H1 (cell line): ENCODE data around the gene LY6G5C. TPM values are rescaled to one million over a fixed set of nuclear protein-coding genes. Genes with fewer than 3 reads are reported as not detected.

Source experiments
- CTCF ChIA-PET: fragments of 300-600 bp; sonication (Branson Sonifier 250); formaldehyde crosslinking; loops from one replicate; lab custom pipeline; 2021; ENCODE audit not compliant: partially characterized antibody; lab: Charles Lee
- POLR2A ChIA-PET: fragments of 300-600 bp; sonication (Branson Sonifier 250); formaldehyde crosslinking; loops from one replicate; lab custom pipeline; 2021; ENCODE audit warnings: inconsistent platforms; ENCODE audit not compliant: partially characterized antibody; lab: Charles Lee
- DNase-seq, 2 experiments: peaks; one replicate each; pipeline versions ENCODE4 v3.0.0 to v3.0.0-alpha.2; 2010 to 2022; ENCODE audit warnings: low spot score in 2 of 2, low read depth in 1 of 2, mixed read lengths in 1 of 2
- FAIRE-seq: peaks from 2 replicates; lab custom pipeline; 2011; peaks lifted over from hg19 to GRCh38; lab: Jason Lieb, UNC
- H2AFZ ChIP-seq: 2 replicates; pipeline ENCODE4 v1.8.1; 2012; ENCODE audit warnings: low read length, inconsistent platforms
- H2AK5ac ChIP-seq: 2 replicates; pipeline ENCODE4 v1.6.1; 2013; ENCODE audit warnings: low read depth, low read length
- H2BK120ac ChIP-seq: replicated peaks from 2 replicates; pipeline ENCODE3; 2013; ENCODE audit warnings: low read depth, low read length, inconsistent platforms
- H2BK12ac ChIP-seq: 2 replicates; pipeline ENCODE4 v1.6.1; 2013; ENCODE audit warnings: low read depth, low read length
- H2BK15ac ChIP-seq: 2 replicates; pipeline ENCODE4 v1.6.1; 2013; ENCODE audit warnings: low read length
- H2BK20ac ChIP-seq: 2 replicates; pipeline ENCODE4 v1.6.1; 2013; ENCODE audit warnings: low read length
- H2BK5ac ChIP-seq: 2 replicates; pipeline ENCODE4 v1.6.1; 2013; ENCODE audit warnings: low read depth, low read length
- H3K14ac ChIP-seq: 2 replicates; pipeline ENCODE4 v1.6.1; 2013; ENCODE audit warnings: inconsistent platforms; ENCODE audit not compliant: insufficient read length
- H3K18ac ChIP-seq: 2 replicates; pipeline ENCODE4 v1.6.1; 2013; ENCODE audit warnings: low read length; ENCODE audit errors: extremely low read depth
- H3K23ac ChIP-seq: 2 replicates; pipeline ENCODE4 v1.6.1; 2013; ENCODE audit warnings: inconsistent platforms; ENCODE audit not compliant: insufficient read length
- H3K23me2 ChIP-seq: 2 replicates; pipeline ENCODE4 v1.6.1; 2013; ENCODE audit warnings: low read depth, low read length
- H3K27ac ChIP-seq: 2 replicates; pipeline ENCODE4 v1.6.1; 2011; ENCODE audit warnings: low read depth, low read length, inconsistent platforms
- H3K27me3 ChIP-seq, 4 experiments: replicated peaks in 1 of 4; 1 replicate in 1 of 4; 2 replicates in 3 of 4; pipeline versions ENCODE4 v1.6.1 to v1.8.1; 2011 to 2013; ENCODE audit warnings: low read length in 3 of 4, mild to moderate bottlenecking in 3 of 4, inconsistent platforms in 2 of 4, mixed read lengths in 2 of 4, moderate library complexity in 1 of 4; ENCODE audit not compliant: control insufficient read depth in 3 of 4, insufficient read depth in 3 of 4; ENCODE audit errors: extremely low read depth in 1 of 4
- H3K36me3 ChIP-seq, 4 experiments: 2 replicates each; pipeline versions ENCODE4 v1.6.1 to v1.8.1; 2011 to 2013; ENCODE audit warnings: mild to moderate bottlenecking in 4 of 4, low read length in 3 of 4, moderate library complexity in 2 of 4, control low read depth in 1 of 4, inconsistent platforms in 1 of 4; ENCODE audit not compliant: insufficient read depth in 4 of 4, control insufficient read depth in 2 of 4
- H3K4ac ChIP-seq: replicated peaks from 2 replicates; pipeline ENCODE3; 2013; ENCODE audit warnings: low read length, low read depth, mixed read lengths, inconsistent platforms; ENCODE audit not compliant: insufficient read length
- H3K4me1 ChIP-seq, 4 experiments: replicated peaks in 1 of 4; 1 replicate in 1 of 4; 2 replicates in 3 of 4; pipeline versions ENCODE4 v1.6.1 to v1.8.1; 2011 to 2013; ENCODE audit warnings: low read length in 3 of 4, inconsistent platforms in 2 of 4, mixed read lengths in 1 of 4; ENCODE audit not compliant: insufficient read depth in 4 of 4, control insufficient read depth in 3 of 4
- H3K4me2 ChIP-seq, 2 experiments: 2 replicates each; pipeline versions ENCODE4 v1.6.1 to v1.8.1; 2011 to 2013; ENCODE audit warnings: low read depth in 2 of 2, low read length in 2 of 2, control low read depth in 1 of 2, inconsistent platforms in 1 of 2, mild to moderate bottlenecking in 1 of 2; ENCODE audit not compliant: insufficient read depth in 1 of 2
- H3K4me3 ChIP-seq, 4 experiments: fragments of 200-600, 300-600 bp in 1 of 4; sonication (generic), shearing (Covaris generic), sonication (Bioruptor Twin) in 1 of 4; 2 replicates each; pipeline versions ENCODE4 v1.5.1 to v1.8.1; 2011 to 2016; ENCODE audit warnings: low read length in 4 of 4, low read depth in 3 of 4, control low read depth in 2 of 4, inconsistent platforms in 2 of 4, mild to moderate bottlenecking in 2 of 4, mixed read lengths in 1 of 4, moderate library complexity in 1 of 4; ENCODE audit not compliant: insufficient read depth in 2 of 4; ENCODE audit errors: extremely low read depth in 1 of 4
- H3K56ac ChIP-seq: replicated peaks from 2 replicates; pipeline ENCODE3; 2013; ENCODE audit warnings: low read depth, mild to moderate bottlenecking, mixed read lengths, low read length, inconsistent platforms; ENCODE audit not compliant: insufficient read length
- H3K79me1 ChIP-seq: 2 replicates; pipeline ENCODE4 v1.6.1; 2013; ENCODE audit warnings: low read depth, low read length, control low read depth
- H3K79me2 ChIP-seq, 2 experiments: 2 replicates each; pipeline versions ENCODE4 v1.6.1 to v1.8.1; 2012 to 2013; ENCODE audit warnings: low read length in 2 of 2, mild to moderate bottlenecking in 2 of 2, inconsistent platforms in 1 of 2; ENCODE audit not compliant: insufficient read depth in 2 of 2, control insufficient read depth in 1 of 2
- H3K9ac ChIP-seq, 4 experiments: replicated peaks in 1 of 4; 1 replicate in 1 of 4; 2 replicates in 3 of 4; pipeline versions ENCODE4 v1.6.1 to v1.8.1; 2011 to 2013; ENCODE audit warnings: low read depth in 3 of 4, low read length in 3 of 4, control low read depth in 2 of 4, mild to moderate bottlenecking in 2 of 4, moderate library complexity in 2 of 4, inconsistent platforms in 1 of 4; ENCODE audit errors: extremely low read depth in 1 of 4
- H3K9me3 ChIP-seq, 2 experiments: 2 replicates each; pipeline versions ENCODE4 v1.6.1 to v1.8.1; 2012 to 2013; ENCODE audit warnings: mild to moderate bottlenecking in 2 of 2, moderate library complexity in 2 of 2, control low read depth in 1 of 2, inconsistent platforms in 1 of 2, low read depth in 1 of 2, low read length in 1 of 2, mixed read lengths in 1 of 2; ENCODE audit not compliant: insufficient read depth in 2 of 2
- H4K20me1 ChIP-seq, 2 experiments: replicated peaks in 1 of 2; 2 replicates each; pipeline versions ENCODE3 to v1.8.1; 2011 to 2013; ENCODE audit warnings: inconsistent platforms in 2 of 2, low read length in 2 of 2, mild to moderate bottlenecking in 1 of 2; ENCODE audit not compliant: insufficient read depth in 2 of 2, control insufficient read depth in 1 of 2
- H4K5ac ChIP-seq: 2 replicates; pipeline ENCODE4 v1.6.1; 2013; ENCODE audit warnings: low read length, low read depth, mixed read lengths, inconsistent platforms; ENCODE audit not compliant: insufficient read length
- H4K8ac ChIP-seq: 2 replicates; pipeline ENCODE4 v1.8.0; 2013; ENCODE audit warnings: mild to moderate bottlenecking, moderate library complexity, low read length, inconsistent platforms; ENCODE audit not compliant: insufficient read depth; ENCODE audit errors: extremely low read depth
- H4K91ac ChIP-seq: replicated peaks from 2 replicates; pipeline ENCODE3; 2013; ENCODE audit warnings: low read length, mixed read lengths, inconsistent platforms; ENCODE audit not compliant: insufficient read length
- ASH2L ChIP-seq: fragments of 200-600, 300-600 bp; sonication (generic); IDR thresholded peaks from one replicate; pipeline ENCODE4 v1.7.1; 2017; ENCODE audit warnings: low read length
- ATF2 ChIP-seq: IDR thresholded peaks from 2 replicates; pipeline ENCODE4 v1.6.1; 2012; ENCODE audit warnings: low read length, inconsistent platforms
- EGR1 ChIP-seq: IDR thresholded peaks from 2 replicates; pipeline ENCODE4 v1.6.1; 2011; ENCODE audit warnings: low read depth, low read length, borderline replicate concordance
- FOSL1 ChIP-seq: IDR thresholded peaks from 2 replicates; pipeline ENCODE4 v1.6.1; 2011; ENCODE audit warnings: mild to moderate bottlenecking, low read depth, low read length, moderate library complexity; ENCODE audit not compliant: insufficient read depth
- HDAC6 ChIP-seq: IDR thresholded peaks from one replicate; pipeline ENCODE4 v1.7.1; 2012; ENCODE audit warnings: low read depth, mild to moderate bottlenecking, inconsistent platforms, low read length, moderate library complexity
- POU5F1 ChIP-seq: IDR thresholded peaks from 2 replicates; pipeline ENCODE4 v1.6.1; 2011; ENCODE audit warnings: low read depth, mild to moderate bottlenecking, low read length, moderate library complexity
- SUZ12 ChIP-seq: fragments of 200-600 bp; sonication (generic); IDR thresholded peaks from 2 replicates; pipeline ENCODE4 v1.6.1; 2012; ENCODE audit warnings: mild to moderate bottlenecking, inconsistent platforms, low read length, moderate library complexity, mixed read lengths
- WGBS, 2 experiments: shearing (Covaris generic) in 1 of 2; methylation state at CpG; one replicate each; pipeline versions ENCODE4 v1.1.6 to v1.1.7; 2013 to 2015; ENCODE audit warnings: low lambda C conversion rate in 2 of 2, mixed read lengths in 2 of 2, inconsistent platforms in 1 of 2, low coverage in 1 of 2, missing lambda C conversion rate in 1 of 2; ENCODE audit not compliant: insufficient replicate concordance in 2 of 2, insufficient coverage in 1 of 2, insufficient read length in 1 of 2; ENCODE audit errors: extremely low coverage in 1 of 2, missing lambda C conversion rate in 1 of 2; 5-methylcytosine and 5-hydroxymethylcytosine counted together
- polyA plus RNA-seq, 7 experiments: library from polyadenylated mRNA; depleted of rRNA in 3 of 7; stranded (reverse) in 5 of 7; unstranded in 2 of 7; fragments of >200 nt in 5 of 7; fragments of 200-250 nt in 2 of 7; gene quantifications; 1 replicate in 5 of 7; 2 replicates in 1 of 7; 4 replicates in 1 of 7; pipeline versions ENCODE4 v1.2.1 to v1.2.3, GENCODE V29; 2011 to 2013; ENCODE audit warnings: missing spikeins in 2 of 7, mixed read lengths in 2 of 7
- total RNA-seq: library from RNA; stranded (reverse); fragmentation: NEBNext Ultra II Directional; extraction: Animal tissue kit (Norgen Biotek cat#: 25700); gene quantifications from 2 replicates; pipeline ENCODE4 v1.2.1, GENCODE V29; 2021
- TF ChIP-seq, protein P1 (sequence below): IDR thresholded peaks from 2 replicates; pipeline ENCODE4 v1.6.1; 2011; ENCODE audit warnings: low read length, improper control_type of control experiment

LY6G5C gene
- total and polyA plus RNA-seq, 2 of the 8 experiments (the other 6 are each of a cell fraction or from before 2014, with no cell fraction given), result 1.1 to 1.8 TPM

DNA sequence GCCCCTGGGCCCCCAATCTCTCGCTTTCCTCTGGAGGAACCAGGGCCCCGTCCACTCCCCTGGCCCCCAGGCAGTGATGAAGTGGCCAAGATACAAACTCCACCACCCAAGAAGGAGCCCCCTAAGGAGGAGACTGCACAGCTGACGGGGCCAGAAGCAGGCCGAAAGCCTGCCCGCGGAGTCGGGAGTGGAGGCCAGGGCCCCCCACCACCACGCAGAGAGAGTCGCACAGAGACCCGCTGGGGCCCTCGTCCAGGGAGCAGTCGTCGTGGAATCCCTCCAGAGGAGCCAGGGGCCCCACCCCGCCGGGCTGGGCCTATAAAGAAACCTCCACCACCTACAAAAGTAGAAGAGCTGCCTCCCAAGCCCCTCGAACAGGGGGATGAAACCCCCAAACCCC is 49.7 kb downstream of the LY6G5C start:
- Histone ChIP-seq H2AFZ (no peak overlapping the region), H2BK20ac (no peak overlapping the region), H3K18ac (no peak overlapping the region), H2BK120ac (no peak overlapping the region), H3K4me1 (no peaks in the 10 kb centered on the region), H4K20me1 (peaks cover 16 to 22% of the 10 kb centered on the region in 2 experiments), H2BK12ac (no peak overlapping the region), H4K8ac (peak overlapping the region; percentile 3; the same call in 1 of the 2 replicates), H3K79me1 (peaks cover 13% of the 10 kb centered on the region; the same call in 1 of the 2 replicates), H3K9ac (no peak overlapping the region), H3K56ac (no peak overlapping the region), H3K4ac (no peak overlapping the region), H4K5ac (no peak overlapping the region), H3K23me2 (no peaks in the 10 kb centered on the region), H3K9me3 (no peaks in the 10 kb centered on the region), H2BK5ac (no peak overlapping the region), H4K91ac (no peak overlapping the region), H3K14ac (no peak overlapping the region), H3K4me3 (no peak overlapping the region), H3K23ac (no peak overlapping the region), H3K79me2 (no peaks in the 10 kb centered on the region; a peak in 1 of 4 replicates), H2BK15ac (no peak overlapping the region), H3K4me2 (no peak overlapping the region), H3K27ac (no peak overlapping the region), H3K27me3 (no peaks in the 10 kb centered on the region), H2AK5ac (no peak overlapping the region), H3K36me3 (peaks cover 82 to 100% (median 97%) of the 10 kb centered on the region in 4 experiments)
- no peak for DNase-seq
- ChIA-PET CTCF (interaction anchor here (0.8 kb wide), 1 partner anchor 22 kb away, joined by 3 read pairs; the partner anchor contains the start of gene BAG6), POLR2A (interaction anchor here (0.8 to 34.9 kb wide), 5 partner anchors 6 to 136 kb away, joined by 3 to 883 read pairs (median 648); partner anchors contain the start of genes AIF1, APOM, BAG6 and C6orf47)
- TF ChIP-seq SUZ12 (no peak), ASH2L (no peak), FOSL1 (no peak), HDAC6 (no peak), EGR1 (no peak), ATF2 (no peak), POU5F1 (no peak)
- TF ChIP-seq, protein P1, sequence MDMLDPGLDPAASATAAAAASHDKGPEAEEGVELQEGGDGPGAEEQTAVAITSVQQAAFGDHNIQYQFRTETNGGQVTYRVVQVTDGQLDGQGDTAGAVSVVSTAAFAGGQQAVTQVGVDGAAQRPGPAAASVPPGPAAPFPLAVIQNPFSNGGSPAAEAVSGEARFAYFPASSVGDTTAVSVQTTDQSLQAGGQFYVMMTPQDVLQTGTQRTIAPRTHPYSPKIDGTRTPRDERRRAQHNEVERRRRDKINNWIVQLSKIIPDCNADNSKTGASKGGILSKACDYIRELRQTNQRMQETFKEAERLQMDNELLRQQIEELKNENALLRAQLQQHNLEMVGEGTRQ, result no peak
- WGBS, 2 experiments, result 98% methylated on average over 15 of the region's 16 CpGs; no CpG with 5 or more reads in 1 of the 2 experiments
- FAIRE-seq, result no peak
